Activated naive CD8-positive, alpha-beta T cell treated with anti-CD3 and anti-CD28 coated beads, Interleukin-2, amount 50 U/mL, for 16 hours (primary cell): ENCODE data around the gene C2CD2L.
"Not testable (repeated sequence)": the region's sequence is repeated elsewhere in the genome, so short reads cannot be mapped to it uniquely, and the experiment has no call there.

Source experiments
- DNase-seq: peaks from one replicate; pipeline ENCODE4 v3.0.0-alpha.2; 2020; ENCODE audit warnings: low read depth, low spot score

The C2CD2L gene

GRCh38 chr11:119106564-119107537 is at the start of gene C2CD2L:
Gene C2CD2L (plus strand): TSS chr11:119107344. CDS start chr11:119107742, 398 bp downstream.
- DNase-seq, result peak; percentile 74

GRCh38 chr11:119059128-119059527 is 48.0 kb upstream of the C2CD2L start:
- not testable (repeated sequence) for DNase-seq

- DNase-seq, result no peak
These were observed 45.9 kb upstream of the C2CD2L start for GRCh38 chr11:119061256-119061655.

- no peak for DNase-seq
These were observed 44.4 kb upstream of the C2CD2L start for GRCh38 chr11:119062779-119063178.

- no peak for DNase-seq
These were observed 41.8 kb upstream of the C2CD2L start for GRCh38 chr11:119065369-119065768.

GRCh38 chr11:119067371-119068222 is 39.5 kb upstream of the C2CD2L start, which contains the start of gene VPS11:
Gene VPS11 (plus strand): TSS chr11:119067818. CDS start chr11:119067824, 6 bp downstream.
- DNase-seq, result peak; percentile 96

- DNase-seq, result no peak
These were observed 29.3 kb upstream of the C2CD2L start for GRCh38 chr11:119077839-119078238.

GRCh38 chr11:119078675-119079420 is 28.3 kb upstream of the C2CD2L start:
- DNase-seq, result no peak

GRCh38 chr11:119081682-119082260 is 25.4 kb upstream of the C2CD2L start:
- DNase-seq, result no peak

- peak; percentile 83 for DNase-seq
These were observed 22.3 kb upstream of the C2CD2L start, which contains the start of gene HMBS for GRCh38 chr11:119084663-119085436. Gene HMBS (plus strand): TSS chr11:119084881. CDS start chr11:119085034, 153 bp downstream.

- no peak for DNase-seq
These were observed 21.7 kb upstream of the C2CD2L start for GRCh38 chr11:119085437-119085847.

GRCh38 chr11:119087123-119087522 is 20.0 kb upstream of the C2CD2L start:
- no peak for DNase-seq

- no peak for DNase-seq
These were observed 19.4 kb upstream of the C2CD2L start for GRCh38 chr11:119087747-119088241.

- no peak for DNase-seq
These were observed 18.7 kb upstream of the C2CD2L start for GRCh38 chr11:119088406-119088805.

GRCh38 chr11:119089319-119089718 is 17.8 kb upstream of the C2CD2L start:
- DNase-seq, result no peak

- DNase-seq, result no peak
These were observed 16.0 kb upstream of the C2CD2L start for GRCh38 chr11:119091178-119091577.

- no peak for DNase-seq
These were observed 14.9 kb upstream of the C2CD2L start for GRCh38 chr11:119091966-119092879.

- no peak for DNase-seq
These were observed 14.0 kb upstream of the C2CD2L start for GRCh38 chr11:119092880-119093842.
